Measurements from ENCODE around the gene ZNF580.

The ZNF580 gene

DNA sequence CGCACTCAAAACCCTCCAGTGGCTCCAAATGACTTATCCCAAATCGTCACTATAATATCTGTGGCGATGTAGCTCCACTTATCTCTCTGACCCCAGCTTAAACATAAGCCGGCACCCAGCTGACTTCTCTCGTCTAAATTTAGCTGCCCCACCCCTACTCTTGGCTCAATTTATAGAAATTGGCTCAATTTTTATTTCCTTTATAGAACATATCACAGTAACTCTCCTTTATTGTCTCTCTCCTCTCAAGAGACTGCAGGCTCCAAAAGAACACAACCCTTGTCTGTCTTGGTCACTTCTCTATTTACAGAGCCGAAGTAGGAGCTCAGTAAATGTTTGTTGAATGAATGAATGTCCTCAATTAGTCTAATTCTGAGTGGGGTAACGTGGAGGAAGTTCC, 17.2 kb upstream of the ZNF580 start:
- no peak for DNase-seq (ENCODE audit: low read depth)
- peak overlapping the region; percentile 22 for H3K4me3 ChIP-seq (ENCODE audit: low read depth, low read length)
- TF ChIP-seq, protein P1, sequence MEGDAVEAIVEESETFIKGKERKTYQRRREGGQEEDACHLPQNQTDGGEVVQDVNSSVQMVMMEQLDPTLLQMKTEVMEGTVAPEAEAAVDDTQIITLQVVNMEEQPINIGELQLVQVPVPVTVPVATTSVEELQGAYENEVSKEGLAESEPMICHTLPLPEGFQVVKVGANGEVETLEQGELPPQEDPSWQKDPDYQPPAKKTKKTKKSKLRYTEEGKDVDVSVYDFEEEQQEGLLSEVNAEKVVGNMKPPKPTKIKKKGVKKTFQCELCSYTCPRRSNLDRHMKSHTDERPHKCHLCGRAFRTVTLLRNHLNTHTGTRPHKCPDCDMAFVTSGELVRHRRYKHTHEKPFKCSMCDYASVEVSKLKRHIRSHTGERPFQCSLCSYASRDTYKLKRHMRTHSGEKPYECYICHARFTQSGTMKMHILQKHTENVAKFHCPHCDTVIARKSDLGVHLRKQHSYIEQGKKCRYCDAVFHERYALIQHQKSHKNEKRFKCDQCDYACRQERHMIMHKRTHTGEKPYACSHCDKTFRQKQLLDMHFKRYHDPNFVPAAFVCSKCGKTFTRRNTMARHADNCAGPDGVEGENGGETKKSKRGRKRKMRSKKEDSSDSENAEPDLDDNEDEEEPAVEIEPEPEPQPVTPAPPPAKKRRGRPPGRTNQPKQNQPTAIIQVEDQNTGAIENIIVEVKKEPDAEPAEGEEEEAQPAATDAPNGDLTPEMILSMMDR (IDR thresholded peaks at IDR 0.05; ENCODE audit: low read depth, low read length, missing control alignments): no peak

DNA sequence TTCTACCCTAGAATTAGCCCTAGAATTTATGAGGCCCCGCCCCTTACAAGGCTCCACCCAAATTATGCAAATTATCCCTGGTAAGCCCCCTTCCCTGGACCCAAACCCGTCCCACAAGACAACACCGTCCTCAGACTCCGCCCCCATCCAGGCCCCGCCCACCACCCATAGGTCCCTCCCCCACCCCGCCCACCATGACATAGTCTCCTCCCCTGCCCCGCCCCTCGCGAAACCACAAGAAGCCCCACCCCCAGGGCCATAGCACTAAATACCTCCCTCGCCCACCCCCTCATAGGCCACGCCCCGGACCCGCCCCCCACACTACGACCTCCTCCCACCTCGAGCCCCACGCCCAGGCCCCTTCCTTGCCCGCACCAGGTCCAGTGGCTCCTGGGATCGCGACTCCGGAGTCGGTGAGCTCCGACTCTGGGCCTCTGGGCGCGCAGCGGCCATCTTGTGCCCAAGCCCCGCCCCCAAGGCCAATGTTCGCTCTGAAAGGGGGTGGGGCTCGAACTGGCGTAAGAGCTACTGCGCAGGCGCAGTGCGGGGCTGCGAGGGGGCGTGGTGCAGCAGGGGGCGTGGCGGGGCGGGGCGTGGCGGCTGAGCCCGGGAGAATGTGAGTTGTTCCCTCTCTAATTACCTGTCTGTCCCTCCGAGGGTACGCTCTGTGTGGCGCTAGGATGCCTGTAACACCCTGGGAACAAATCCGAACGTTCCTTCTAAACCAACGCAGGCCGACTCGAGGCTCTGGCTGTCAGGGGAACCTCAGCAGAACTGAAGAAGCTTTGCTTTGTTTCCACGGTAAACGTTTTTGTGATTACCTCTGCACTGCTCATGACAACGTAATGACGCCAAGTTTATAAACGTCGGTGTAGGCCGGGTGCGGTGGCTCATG, 16.4 kb upstream of the ZNF580 start, which contains the start of gene ZNF784:
Gene ZNF784 (minus strand): TSS at position 458 of the 895 bp plus-strand sequence. CDS start 5 bp downstream, at position 453.
- TF ChIP-seq, protein P1 (IDR thresholded peaks at IDR 0.05; ENCODE audit: low read depth, low read length, missing control alignments): no peak
- H3K4me3 ChIP-seq (ENCODE audit: low read depth, low read length): peak within 1 kb of the TSS; percentile 41
- DNase-seq (ENCODE audit: low read depth): no peak

DNA sequence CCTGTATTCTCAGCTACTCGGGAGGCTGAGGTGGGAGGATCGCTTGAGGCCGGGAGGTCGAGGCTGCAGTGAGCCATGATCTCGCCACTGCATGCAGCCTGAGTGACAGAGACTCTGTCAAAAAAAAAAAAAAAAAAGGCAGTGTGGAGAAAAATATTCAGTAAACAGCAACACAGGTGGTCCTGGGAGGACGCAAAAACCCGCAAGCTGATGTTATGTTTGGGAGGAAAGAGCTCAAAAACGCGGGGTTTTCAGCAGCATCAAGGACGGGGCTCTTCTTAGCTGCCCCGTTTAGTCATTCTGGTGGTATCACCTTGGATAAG, 15.8 kb upstream of the ZNF580 start:
- TF ChIP-seq, protein P1 (IDR thresholded peaks at IDR 0.05; ENCODE audit: low read depth, low read length, missing control alignments): no peak
- no peak for DNase-seq (ENCODE audit: low read depth)
- H3K4me3 ChIP-seq (ENCODE audit: low read depth, low read length): peak overlapping the region; percentile 41

DNA sequence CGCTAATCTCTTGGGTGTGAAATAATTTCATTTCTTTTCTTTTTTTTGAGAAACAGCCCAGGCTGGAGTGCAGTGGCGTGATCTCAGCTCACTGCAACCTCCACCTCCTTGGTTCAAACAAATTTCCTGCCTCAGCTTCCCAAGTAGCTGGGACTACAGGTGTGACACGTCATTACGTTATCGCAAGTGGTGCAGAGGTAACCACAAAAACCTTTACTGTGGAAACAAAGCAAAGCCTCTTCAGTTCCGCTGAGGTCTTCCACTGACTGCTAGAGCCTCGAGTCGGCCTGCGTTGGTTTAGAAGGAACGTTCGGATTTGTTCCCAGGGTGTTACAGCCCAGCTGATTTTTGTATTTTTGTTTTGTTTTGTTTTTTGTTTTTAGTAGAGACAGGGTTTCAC, 14.5 kb upstream of the ZNF580 start:
- peak; percentile 58 for DNase-seq (ENCODE audit: low read depth)
- H3K4me3 ChIP-seq (ENCODE audit: low read depth, low read length): no peak overlapping the region
- TF ChIP-seq, protein P1 (IDR thresholded peaks at IDR 0.05; ENCODE audit: low read depth, low read length, missing control alignments): no peak

DNA sequence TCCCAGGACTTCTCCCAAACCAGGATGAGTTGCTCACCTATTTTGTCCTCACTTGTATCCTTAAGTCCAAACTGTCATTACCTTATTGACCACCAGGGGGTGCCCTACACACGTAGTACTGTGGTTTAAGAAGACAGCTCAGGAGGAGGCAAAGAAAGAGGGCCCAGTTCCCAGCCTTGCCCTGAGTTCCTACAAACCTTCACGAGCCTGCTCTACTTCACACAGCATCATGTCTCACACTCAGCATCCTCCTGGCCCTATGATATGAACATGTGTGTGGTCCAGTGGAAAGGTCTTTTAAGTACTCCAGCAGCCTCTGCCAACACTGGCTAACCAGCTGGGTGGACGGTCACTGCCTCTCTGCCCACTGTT, 8.4 kb upstream of the ZNF580 start:
- H3K4me3 ChIP-seq (ENCODE audit: low read depth, low read length): no peak overlapping the region
- peak; percentile 96 for DNase-seq (ENCODE audit: low read depth)
- TF ChIP-seq, protein P1 (IDR thresholded peaks at IDR 0.05; ENCODE audit: low read depth, low read length, missing control alignments): peak; percentile 81

DNA sequence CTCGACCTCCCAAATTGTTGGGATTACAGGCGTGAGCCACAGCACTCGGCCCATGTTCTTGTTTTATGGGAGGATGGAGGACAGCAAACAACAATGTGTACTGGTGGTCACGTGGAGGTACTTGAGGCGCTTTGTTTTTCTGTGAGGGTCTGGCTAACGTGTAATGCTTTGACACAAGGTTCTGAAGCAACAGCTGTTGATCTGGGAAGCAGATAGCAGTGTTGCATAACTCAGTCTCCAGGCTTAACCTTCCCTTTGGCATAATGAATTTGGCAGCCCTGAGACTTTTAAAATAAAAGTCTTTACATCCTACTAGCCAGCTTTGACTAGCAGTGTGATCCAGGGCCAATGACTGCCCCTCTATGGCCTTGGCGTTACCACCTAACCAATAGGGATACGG, 6.9 kb upstream of the ZNF580 start:
- peak overlapping the region; percentile 93; the same call in 1 of the 2 replicates for H3K4me3 ChIP-seq (ENCODE audit: low read depth, low read length)
- DNase-seq (ENCODE audit: low read depth): no peak
- TF ChIP-seq, protein P1 (IDR thresholded peaks at IDR 0.05; ENCODE audit: low read depth, low read length, missing control alignments): no peak

DNA sequence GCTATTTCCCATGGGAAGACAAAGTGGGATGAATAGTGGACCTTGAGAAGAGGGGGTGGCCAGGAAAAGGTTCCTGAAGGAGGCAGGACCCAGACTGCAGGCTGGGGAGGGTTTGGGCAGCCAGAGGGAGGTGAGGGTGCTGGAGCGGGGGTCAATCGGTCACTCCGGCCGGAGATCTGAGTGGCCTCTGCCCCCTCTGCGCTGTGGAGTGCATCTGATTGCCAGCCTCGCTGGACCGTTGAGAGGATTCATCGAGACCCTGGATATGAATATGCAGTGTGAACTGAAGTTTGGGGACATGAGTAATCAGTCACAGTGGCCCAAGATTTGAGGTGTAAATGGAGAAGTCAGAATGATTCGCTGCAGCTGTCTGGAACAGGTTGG, 5.5 kb upstream of the ZNF580 start:
- TF ChIP-seq, protein P1 (IDR thresholded peaks at IDR 0.05; ENCODE audit: low read depth, low read length, missing control alignments): no peak
- no peak for DNase-seq (ENCODE audit: low read depth)
- H3K4me3 ChIP-seq (ENCODE audit: low read depth, low read length): peak overlapping the region; percentile 93
